Testis (tissue), 3 donors: ENCODE data around the gene ORC6. TPM values are rescaled to one million over a fixed set of nuclear protein-coding genes. Genes with fewer than 3 reads are reported as not detected.

ENCODE experiments used
- DNase-seq: peaks from one replicate; pipeline ENCODE4 v3.0.0-alpha.2; 2019
- H3K27ac ChIP-seq, 2 donors: fragments of 200-600 bp; sonication (generic); one replicate each; pipeline ENCODE4 v1.5.1; 2019
- H3K27me3 ChIP-seq: fragments of 200-600 bp; sonication (generic); one replicate; pipeline ENCODE4 v1.5.1; 2019
- H3K36me3 ChIP-seq: fragments of 200-600 bp; sonication (generic); one replicate; pipeline ENCODE4 v1.5.1; 2017; ENCODE audit warnings: low read depth; ENCODE audit errors: missing control alignments
- H3K4me1 ChIP-seq: fragments of 200-600 bp; sonication (generic); one replicate; pipeline ENCODE4 v1.5.1; 2019
- H3K4me3 ChIP-seq, 2 donors: fragments of 200-600 bp; sonication (generic); one replicate each; pipeline ENCODE4 v1.5.1; 2017 to 2019
- H3K9me3 ChIP-seq: fragments of 200-600 bp; sonication (generic); one replicate; pipeline ENCODE4 v1.5.1; 2017
- POLR2A ChIP-seq: fragments of 450-650 bp; IDR thresholded peaks from one replicate; pipeline ENCODE4 v1.6.1; 2017; ENCODE audit warnings: antibody characterized with exemption, mild to moderate bottlenecking, moderate library complexity
- WGBS, 2 donors: methylation state at CpG; one replicate each; pipeline ENCODE4 v1.1.5; 2018; 5-methylcytosine and 5-hydroxymethylcytosine counted together
- intact Hi-C: fragments of 100-400 bp; cut with DNase I; formaldehyde crosslinking; loops from one replicate; pipeline ENCODE4 v1.15.1; 2023; ENCODE audit warnings: low total_unique reads
- polyA plus RNA-seq: library from polyadenylated mRNA; stranded (reverse); fragments of 350-450 nt; fragmentation: Illumina TruSeq; extraction: RNeasy Lipid Tissue Mini Kit (QIAGEN cat#74804); gene quantifications from one replicate; pipeline ENCODE4 v1.2.3, GENCODE V29; 2014; ENCODE audit warnings: low read depth, low replicate concordance; ENCODE audit not compliant: insufficient read depth
- total RNA-seq, 2 donors: library from RNA; depleted of rRNA; stranded (reverse); fragments of >200 nt; gene quantifications; one replicate each; pipeline ENCODE4 v1.2.3, GENCODE V29; 2016
- TF ChIP-seq, protein P1 (sequence below), 3 experiments: fragments of 450-650 bp in 2 of 3; fragments of 200-600 bp in 1 of 3; sonication (generic) in 1 of 3; IDR thresholded peaks; one replicate each; pipeline ENCODE4 v1.5.1; 2016 to 2019; ENCODE audit warnings: antibody characterized with exemption in 3 of 3, mild to moderate bottlenecking in 2 of 3, moderate library complexity in 1 of 3

Gene ORC6
- total and polyA plus RNA-seq, 3 donors from 2014 or later, result 28.2 to 44.4 (median 30.7) TPM

DNA sequence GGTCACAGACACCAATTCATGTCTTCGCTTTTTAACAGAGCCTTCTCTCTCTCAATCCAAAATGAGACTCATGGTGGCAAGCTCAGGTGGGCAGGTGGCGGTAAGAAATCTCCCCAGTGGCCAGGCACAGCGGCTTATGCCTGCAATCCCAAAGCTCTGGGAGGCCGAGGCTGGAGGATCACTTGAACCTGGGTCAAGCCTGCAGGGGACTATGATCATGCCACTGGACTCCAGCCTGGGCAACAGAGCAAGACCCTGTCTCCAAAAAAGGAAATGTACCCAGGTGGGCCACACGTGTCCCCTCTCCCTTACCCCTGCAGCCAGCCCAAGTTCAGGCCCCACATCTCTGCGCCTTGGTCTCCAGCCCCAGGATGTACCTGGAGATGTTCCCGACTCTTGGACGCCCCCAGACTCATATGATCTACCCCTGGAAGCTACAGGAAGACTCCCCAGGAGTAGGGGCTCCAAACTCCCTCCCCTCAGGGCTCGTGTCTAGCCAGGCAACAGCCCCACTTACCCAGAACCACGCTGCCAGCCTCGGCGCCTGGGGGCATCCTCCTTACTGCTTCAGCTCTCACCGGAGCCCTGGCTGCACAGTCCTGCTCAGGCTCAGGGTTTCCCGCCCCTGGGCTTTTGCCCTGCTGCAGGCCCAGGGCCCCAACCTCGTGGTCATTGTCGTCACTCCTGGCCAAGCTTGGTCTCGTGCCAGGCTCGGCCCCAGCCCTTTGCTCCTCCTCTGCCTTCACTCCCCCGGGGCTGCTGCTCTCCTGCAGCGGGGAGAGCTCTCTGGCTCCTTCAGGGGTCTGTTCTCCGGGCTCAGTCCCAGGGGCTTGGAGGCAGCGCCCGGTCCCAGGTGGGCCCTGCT, 42.5 kb downstream of the ORC6 start:
- TF ChIP-seq POLR2A, result no peak
- TF ChIP-seq, protein P1, sequence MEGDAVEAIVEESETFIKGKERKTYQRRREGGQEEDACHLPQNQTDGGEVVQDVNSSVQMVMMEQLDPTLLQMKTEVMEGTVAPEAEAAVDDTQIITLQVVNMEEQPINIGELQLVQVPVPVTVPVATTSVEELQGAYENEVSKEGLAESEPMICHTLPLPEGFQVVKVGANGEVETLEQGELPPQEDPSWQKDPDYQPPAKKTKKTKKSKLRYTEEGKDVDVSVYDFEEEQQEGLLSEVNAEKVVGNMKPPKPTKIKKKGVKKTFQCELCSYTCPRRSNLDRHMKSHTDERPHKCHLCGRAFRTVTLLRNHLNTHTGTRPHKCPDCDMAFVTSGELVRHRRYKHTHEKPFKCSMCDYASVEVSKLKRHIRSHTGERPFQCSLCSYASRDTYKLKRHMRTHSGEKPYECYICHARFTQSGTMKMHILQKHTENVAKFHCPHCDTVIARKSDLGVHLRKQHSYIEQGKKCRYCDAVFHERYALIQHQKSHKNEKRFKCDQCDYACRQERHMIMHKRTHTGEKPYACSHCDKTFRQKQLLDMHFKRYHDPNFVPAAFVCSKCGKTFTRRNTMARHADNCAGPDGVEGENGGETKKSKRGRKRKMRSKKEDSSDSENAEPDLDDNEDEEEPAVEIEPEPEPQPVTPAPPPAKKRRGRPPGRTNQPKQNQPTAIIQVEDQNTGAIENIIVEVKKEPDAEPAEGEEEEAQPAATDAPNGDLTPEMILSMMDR (IDR thresholded peaks at IDR 0.05), result no peak
- no peaks in the 10 kb centered on the region for H3K36me3 ChIP-seq
- peak; percentile 88 for DNase-seq
- H3K9me3 ChIP-seq, result no peaks in the 10 kb centered on the region
- peak overlapping the region in 1 of 2 donors; percentile 24 for H3K27ac ChIP-seq
- intact Hi-C loops, result no loop called here
- no peaks in the 10 kb centered on the region for H3K27me3 ChIP-seq
- WGBS, 2 donors, result 68 to 78% methylated on average over 21 to 23 of the region's 23 CpGs
- H3K4me1 ChIP-seq, result peaks cover 4% of the 10 kb centered on the region
- H3K4me3 ChIP-seq, result no peak overlapping the region

DNA sequence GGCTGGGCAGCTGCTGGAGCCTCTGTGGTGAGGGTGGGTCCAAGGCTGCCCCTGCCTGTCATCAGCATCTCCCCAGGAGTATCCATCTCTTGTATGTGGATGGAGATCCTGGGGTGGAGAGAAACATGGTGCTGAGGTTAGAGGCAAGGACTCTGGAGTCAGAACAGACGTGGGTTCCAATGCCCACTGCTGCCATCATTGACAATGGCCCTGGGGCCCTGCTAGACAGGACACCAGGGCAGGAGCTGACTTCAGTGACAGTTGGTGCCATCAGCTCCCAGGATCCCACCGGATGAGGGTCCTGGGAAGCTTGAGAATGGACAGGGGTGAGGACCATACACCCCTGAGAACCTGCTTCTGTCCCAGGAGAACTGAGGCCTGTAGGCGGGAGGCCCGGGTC, 43.1 kb downstream of the ORC6 start:
- no peak for TF ChIP-seq POLR2A
- TF ChIP-seq, protein P1 (IDR thresholded peaks at IDR 0.05), result no peak
- Histone ChIP-seq H3K9me3 (no peaks in the 10 kb centered on the region), H3K4me1 (peaks cover 4% of the 10 kb centered on the region), H3K27ac (peak overlapping the region in 1 of 2 donors; percentile 65), H3K4me3 (no peak overlapping the region), H3K36me3 (no peaks in the 10 kb centered on the region), H3K27me3 (no peaks in the 10 kb centered on the region)
- intact Hi-C loops, result no loop called here
- DNase-seq, result no peak
- 79 to 82% methylated on average over 4 of the region's 4 CpGs for WGBS, 2 donors

DNA sequence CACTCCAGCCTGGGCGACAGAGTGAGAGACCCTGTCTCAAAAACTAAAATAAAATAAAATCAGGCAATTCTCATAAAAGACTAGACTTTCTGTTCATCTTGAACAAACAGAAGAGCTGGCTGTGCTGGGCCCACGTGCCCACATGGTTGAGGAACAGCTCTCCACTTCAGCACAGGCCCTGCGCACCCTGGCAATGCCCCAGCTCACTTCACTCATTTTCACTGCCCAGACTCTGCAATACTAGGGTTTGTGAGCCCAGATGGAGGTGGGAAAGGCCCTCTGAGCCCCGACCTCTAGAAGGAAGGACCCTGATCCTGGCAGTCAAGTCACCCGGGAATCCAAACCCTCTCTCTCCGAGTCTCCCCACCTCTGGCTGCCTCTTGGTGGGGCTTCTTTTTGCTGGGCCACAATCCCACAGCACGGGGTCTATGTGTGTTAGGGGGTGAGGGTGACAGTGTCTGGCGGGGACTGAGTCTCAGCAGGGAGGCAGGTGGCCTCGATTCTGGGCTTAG, 43.9 kb downstream of the ORC6 start:
- peak; percentile 33 for DNase-seq
- H3K27ac ChIP-seq, result peak overlapping the region in 1 of 2 donors; percentile 65
- no peaks in the 10 kb centered on the region for H3K27me3 ChIP-seq
- 86 to 88% methylated on average over 9 of the region's 9 CpGs for WGBS, 2 donors
- no peaks in the 10 kb centered on the region for H3K9me3 ChIP-seq
- intact Hi-C loops, result no loop called here
- no peak overlapping the region for H3K4me3 ChIP-seq
- TF ChIP-seq, protein P1 (IDR thresholded peaks at IDR 0.05), result no peak
- no peak for TF ChIP-seq POLR2A
- no peaks in the 10 kb centered on the region for H3K36me3 ChIP-seq
- peaks cover 4% of the 10 kb centered on the region for H3K4me1 ChIP-seq

DNA sequence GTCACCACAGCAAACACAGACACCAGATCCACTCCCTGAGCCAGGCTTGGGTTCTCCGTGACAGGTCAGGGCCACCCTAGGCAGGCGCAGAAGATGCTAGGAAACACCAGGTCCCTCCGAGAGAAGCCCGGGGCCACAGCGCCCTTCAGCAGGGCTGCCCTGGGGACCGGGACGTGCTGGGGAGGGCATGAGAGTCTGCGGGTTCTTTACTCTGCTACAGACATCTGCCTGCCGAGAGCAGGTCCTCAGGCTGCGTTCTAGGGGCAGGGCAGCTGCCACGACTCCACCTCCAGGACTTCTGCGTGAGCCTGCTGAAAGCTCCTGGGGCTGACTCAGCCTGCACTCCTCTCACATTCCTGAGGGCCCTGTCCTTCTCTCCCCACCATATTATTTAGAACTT, 47.2 kb downstream of the ORC6 start:
- intact Hi-C loops, result no loop called here
- TF ChIP-seq POLR2A, result no peak
- TF ChIP-seq, protein P1 (IDR thresholded peaks at IDR 0.05), result no peak
- peak overlapping the region; percentile 18 to 41 for H3K27ac ChIP-seq
- 62 to 80% methylated on average over 1 to 12 of the region's 12 CpGs for WGBS, 2 donors
- peak; percentile 53 for DNase-seq
- no peaks in the 10 kb centered on the region for H3K27me3 ChIP-seq
- peaks cover 4% of the 10 kb centered on the region for H3K4me1 ChIP-seq
- H3K9me3 ChIP-seq, result no peaks in the 10 kb centered on the region
- peak overlapping the region in 1 of 2 donors; percentile 43 for H3K4me3 ChIP-seq
- H3K36me3 ChIP-seq, result no peaks in the 10 kb centered on the region
